AG04450 (cell line): Measurements from ENCODE around the gene RNU5B-1. TPM values are rescaled to one million over a fixed set of nuclear protein-coding genes. Genes with fewer than 3 reads are reported as not detected.
A peak's percentile ranks its signal among the peaks of the same experiment; 100 is the strongest.

Source experiments
- CTCF ChIA-PET: fragments of 300-600, 350-600 bp; formaldehyde crosslinking; extraction: SDS; loops from one replicate; lab custom pipeline; 2022; ENCODE audit warnings: antibody characterized with exemption, inconsistent platforms; lab: Charles Lee
- POLR2A ChIA-PET: fragments of 350-600 bp; formaldehyde crosslinking; extraction: SDS; loops from one replicate; lab custom pipeline; 2021; ENCODE audit warnings: antibody characterized with exemption, inconsistent platforms; lab: Yijun Ruan, JAX
- DNase-seq: peaks from one replicate; pipeline ENCODE4 v3.0.0-alpha.2; 2011; ENCODE audit warnings: low read depth, low spot score
- H3K27ac ChIP-seq: one replicate; pipeline ENCODE4 v1.5.1; 2012; ENCODE audit warnings: low read depth, low read length, control low read depth
- H3K27me3 ChIP-seq: one replicate; pipeline ENCODE4 v1.6.0; 2012; ENCODE audit warnings: low read length; ENCODE audit not compliant: control insufficient read depth, insufficient read depth
- H3K4me3 ChIP-seq: 2 replicates; pipeline ENCODE4 v1.5.1; 2011; ENCODE audit warnings: mild to moderate bottlenecking, low read depth, low read length, control low read depth
- H3K9me3 ChIP-seq: 2 replicates; pipeline ENCODE4 v1.5.1; 2012; ENCODE audit warnings: low read length; ENCODE audit not compliant: control insufficient read depth, insufficient read depth
- polyA plus RNA-seq: library from polyadenylated mRNA; depleted of rRNA; stranded (reverse); fragments of >200 nt; gene quantifications from 2 replicates; pipeline ENCODE4 v1.2.3, GENCODE V29; 2011
- TF ChIP-seq, protein P1 (sequence below): IDR thresholded peaks from 2 replicates; pipeline ENCODE4 v1.5.1; 2011; ENCODE audit warnings: low read depth, low read length, control low read depth, inconsistent platforms

Gene RNU5B-1
- polyA plus RNA-seq, 1 experiment: not detected

DNA sequence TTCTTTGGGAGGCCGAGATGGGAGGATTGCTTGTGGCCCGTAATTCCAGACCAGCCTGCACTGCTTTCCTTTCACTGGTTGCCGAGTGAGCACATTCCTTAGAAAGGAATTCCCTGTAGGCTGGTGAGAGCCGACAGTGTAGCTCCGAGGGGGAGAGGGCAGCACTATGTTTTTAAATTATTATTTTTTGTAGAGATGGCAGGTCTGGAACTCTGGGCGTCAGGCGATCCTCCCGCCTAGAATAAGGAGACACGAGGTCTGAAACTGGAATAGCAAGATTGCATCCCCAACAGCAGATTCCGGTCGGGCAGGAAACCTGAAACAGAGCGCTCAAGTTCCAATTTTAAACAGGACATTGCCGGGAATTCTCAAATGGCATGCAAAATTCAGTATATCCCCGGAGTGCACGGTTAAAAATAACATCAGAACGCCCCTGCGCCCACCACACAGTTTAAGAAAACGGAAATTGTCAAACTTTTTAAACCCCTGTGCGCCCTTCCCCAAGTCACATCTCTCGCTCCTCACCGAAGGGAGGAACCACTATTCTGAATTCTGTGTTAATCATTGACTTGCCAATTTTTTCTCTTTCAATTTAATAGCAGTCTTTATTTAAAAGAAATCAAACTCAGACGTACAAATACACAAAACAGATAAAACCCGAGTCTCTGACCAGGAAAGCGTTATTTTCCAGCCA, 643 bp upstream of the RNU5B-1 start:
- Histone ChIP-seq H3K4me3 (peak overlapping the region; percentile 58), H3K27me3 (no peaks in the 10 kb centered on the region), H3K9me3 (peaks cover 3% of the 10 kb centered on the region; the same call in 1 of the 2 replicates), H3K27ac (peak overlapping the region; percentile 58)
- ChIA-PET POLR2A (interaction anchor here (0.6 to 2.9 kb wide), 14 partner anchors 7 to 390 kb away, joined by 3 to 55 read pairs (median 6); partner anchors contain the start of genes CLPX, PARP16 and RNU5A-1), CTCF (interaction anchor here (0.6 to 0.7 kb wide), 2 partner anchors 119 to 284 kb away, joined by 4 read pairs; partner anchors contain the start of gene CLPX)
- TF ChIP-seq, protein P1, sequence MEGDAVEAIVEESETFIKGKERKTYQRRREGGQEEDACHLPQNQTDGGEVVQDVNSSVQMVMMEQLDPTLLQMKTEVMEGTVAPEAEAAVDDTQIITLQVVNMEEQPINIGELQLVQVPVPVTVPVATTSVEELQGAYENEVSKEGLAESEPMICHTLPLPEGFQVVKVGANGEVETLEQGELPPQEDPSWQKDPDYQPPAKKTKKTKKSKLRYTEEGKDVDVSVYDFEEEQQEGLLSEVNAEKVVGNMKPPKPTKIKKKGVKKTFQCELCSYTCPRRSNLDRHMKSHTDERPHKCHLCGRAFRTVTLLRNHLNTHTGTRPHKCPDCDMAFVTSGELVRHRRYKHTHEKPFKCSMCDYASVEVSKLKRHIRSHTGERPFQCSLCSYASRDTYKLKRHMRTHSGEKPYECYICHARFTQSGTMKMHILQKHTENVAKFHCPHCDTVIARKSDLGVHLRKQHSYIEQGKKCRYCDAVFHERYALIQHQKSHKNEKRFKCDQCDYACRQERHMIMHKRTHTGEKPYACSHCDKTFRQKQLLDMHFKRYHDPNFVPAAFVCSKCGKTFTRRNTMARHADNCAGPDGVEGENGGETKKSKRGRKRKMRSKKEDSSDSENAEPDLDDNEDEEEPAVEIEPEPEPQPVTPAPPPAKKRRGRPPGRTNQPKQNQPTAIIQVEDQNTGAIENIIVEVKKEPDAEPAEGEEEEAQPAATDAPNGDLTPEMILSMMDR: no peak
- DNase-seq: peak; percentile 18

DNA sequence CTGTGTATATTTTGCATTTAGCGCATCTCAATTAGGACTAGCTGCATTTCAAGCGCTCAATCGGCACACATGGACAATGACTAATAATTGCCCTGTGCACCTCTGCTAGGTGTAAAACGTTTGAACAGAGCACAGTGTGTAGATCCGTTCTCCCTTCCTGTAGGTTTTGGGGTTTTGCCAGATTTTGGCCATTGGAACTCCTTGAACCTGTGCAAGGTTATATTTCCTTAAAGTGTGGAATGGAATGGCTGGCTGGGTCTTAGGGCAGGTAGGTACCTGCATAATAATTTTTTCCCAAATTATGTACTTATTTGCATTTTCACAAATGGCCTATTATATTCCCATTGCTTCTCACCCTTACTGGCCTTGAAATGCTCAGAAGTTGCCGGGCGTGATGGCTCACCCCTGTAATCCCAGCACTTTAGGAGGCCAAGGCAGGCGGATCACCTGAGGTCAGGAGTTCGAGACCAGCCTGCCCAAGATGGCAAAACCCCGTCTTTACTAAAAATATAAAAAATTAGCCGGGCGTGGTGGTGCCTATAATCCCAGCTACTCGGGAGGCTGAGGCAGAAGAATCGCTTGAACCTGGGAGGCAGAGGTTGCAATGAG, 777 bp downstream of the RNU5B-1 start:
- Histone ChIP-seq H3K27me3 (no peaks in the 10 kb centered on the region), H3K27ac (peak overlapping the region; percentile 57), H3K4me3 (no peak overlapping the region), H3K9me3 (peaks cover 3% of the 10 kb centered on the region; the same call in 1 of the 2 replicates)
- no peak for DNase-seq
- ChIA-PET POLR2A (interaction anchor here (0.5 to 2.9 kb wide), 39 partner anchors 8 to 1484 kb away, joined by 3 to 55 read pairs (median 4); partner anchors contain the start of genes CLPX, HACD3, PARP16 and PDCD7), CTCF (interaction anchor here (0.6 to 1.9 kb wide), 4 partner anchors 14 to 124 kb away, joined by 5 read pairs; partner anchors contain the start of gene PARP16)
- TF ChIP-seq, protein P1: no peak

DNA sequence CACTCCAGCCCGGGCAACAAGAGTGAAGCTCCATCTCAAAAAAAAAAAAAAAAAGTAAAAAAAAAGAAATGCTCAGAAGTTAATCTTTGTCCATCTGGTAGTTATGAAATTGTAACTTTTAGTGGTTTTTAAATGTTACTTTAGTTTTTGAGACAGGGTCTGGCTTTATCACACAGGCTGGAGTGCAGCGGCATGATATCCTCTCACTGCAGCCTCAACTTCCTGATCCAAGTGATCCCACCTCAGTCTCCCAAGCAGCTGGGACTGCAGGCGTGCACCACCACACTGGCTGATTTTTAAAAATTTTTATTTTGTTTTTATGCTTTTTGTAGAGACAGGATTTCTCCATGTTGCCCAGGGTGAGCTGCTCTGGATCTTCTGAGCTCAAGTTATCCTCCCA, 1.3 kb downstream of the RNU5B-1 start:
- Histone ChIP-seq H3K9me3 (peaks cover 3% of the 10 kb centered on the region; the same call in 1 of the 2 replicates), H3K27ac (no peak overlapping the region), H3K4me3 (no peak overlapping the region), H3K27me3 (no peaks in the 10 kb centered on the region)
- TF ChIP-seq, protein P1: no peak
- DNase-seq: no peak
- POLR2A ChIA-PET: interaction anchor here (0.6 to 2.9 kb wide), 11 partner anchors 11 to 237 kb away, joined by 3 to 55 read pairs (median 5); partner anchors contain the start of genes CLPX and RASL12
- CTCF ChIA-PET: interaction anchor here (0.6 to 1.9 kb wide), 2 partner anchors 19 to 24 kb away, joined by 5 read pairs; partner anchors contain the start of gene PARP16

DNA sequence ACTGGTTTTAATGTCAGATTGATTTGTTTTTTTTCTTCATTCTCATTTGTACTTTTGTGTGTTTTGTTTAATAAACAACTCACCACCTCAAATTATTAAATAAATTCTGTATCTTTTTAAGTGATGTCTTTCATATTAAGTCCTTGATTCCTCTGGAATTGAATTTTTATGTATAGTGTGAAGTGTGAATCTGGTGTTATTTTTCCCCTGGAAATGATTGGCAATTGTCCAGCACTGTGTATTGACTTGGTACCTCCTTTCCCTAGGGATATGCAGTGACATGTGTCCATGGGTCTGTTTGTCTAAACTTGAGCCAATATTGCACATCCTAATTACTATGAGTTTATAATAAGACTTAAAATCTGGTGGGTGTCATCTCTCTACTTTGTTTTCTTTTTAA, 2.1 kb downstream of the RNU5B-1 start:
- ChIA-PET CTCF (interaction anchor here (1.7 kb wide), 1 partner anchor 79 kb away, joined by 5 read pairs; no protein-coding TSS in a partner anchor), POLR2A (interaction anchor here (2.9 kb wide), 1 partner anchor 122 kb away, joined by 55 read pairs; the partner anchor contains the start of gene CLPX)
- no peak for DNase-seq
- TF ChIP-seq, protein P1: no peak
- Histone ChIP-seq H3K9me3 (no peaks in the 10 kb centered on the region), H3K27ac (no peak overlapping the region), H3K27me3 (no peaks in the 10 kb centered on the region), H3K4me3 (no peak overlapping the region)
